K562 (cell line): Measurements from ENCODE around the gene CHD2. TPM values are rescaled to one million over a fixed set of nuclear protein-coding genes. Genes with fewer than 3 reads are reported as not detected.
A peak's percentile ranks its signal among the peaks of the same experiment; 100 is the strongest.

Experiments used
- ATAC-seq: fragments of 200-7000 bp; cut with Tn5 transposase; 3 replicates; pipeline ENCODE4 v1.9.1; 2020; ENCODE audit warnings: moderate library complexity
- BruUV-seq: library from RNA; stranded (reverse); fragments of 400-500 nt; replicated peaks from 2 replicates; lab custom pipeline; 2021; lab: Mats Ljungman, UMichigan
- CTCF ChIA-PET: fragments of 300-600 bp; formaldehyde crosslinking; extraction: SDS; loops from one replicate; lab custom pipeline; 2021; ENCODE audit warnings: low intra/inter-chr PET ratio; lab: Yijun Ruan, JAX
- POLR2A ChIA-PET: fragments of 300-600, 350-650 bp; sonication (Branson Sonifier 250); formaldehyde crosslinking; extraction: SDS; loops from one replicate; lab custom pipeline; 2021; ENCODE audit warnings: antibody characterized with exemption, inconsistent platforms; lab: Yijun Ruan, JAX
- DNase-seq, 4 experiments: peaks; one replicate each; pipeline versions ENCODE4 v3.0.0 to v3.0.0-alpha.2; 2011 to 2018; ENCODE audit warnings: low spot score in 3 of 4, mixed read lengths in 3 of 4; ENCODE audit errors: extremely low read depth in 1 of 4
- FAIRE-seq: peaks from 2 replicates; lab custom pipeline; 2011; peaks lifted over from hg19 to GRCh38; lab: Jason Lieb, UNC
- H2AFZ ChIP-seq: 2 replicates; pipeline ENCODE4 v1.6.0; 2011; ENCODE audit warnings: low read depth, low read length, control low read depth, inconsistent platforms
- H3K27ac ChIP-seq: fragments of 200-600 bp; 3 replicates; pipeline ENCODE4 v1.8.0; 2011; ENCODE audit warnings: low read depth, mild to moderate bottlenecking, control low read depth, inconsistent platforms, low read length, moderate library complexity, mixed read lengths; ENCODE audit errors: extremely low read depth
- H3K27me3 ChIP-seq, 2 experiments: fragments of 300-600 bp in 1 of 2; 2 replicates in 1 of 2; 3 replicates in 1 of 2; pipeline versions ENCODE4 v1.6.0 to v1.8.0; 2011; ENCODE audit warnings: inconsistent platforms in 2 of 2, low read length in 2 of 2, mild to moderate bottlenecking in 1 of 2, mixed read lengths in 1 of 2, moderate library complexity in 1 of 2; ENCODE audit not compliant: control insufficient read depth in 2 of 2, insufficient read depth in 2 of 2
- H3K36me3 ChIP-seq: fragments of 300-600 bp; 3 replicates; pipeline ENCODE4 v1.8.0; 2011; ENCODE audit warnings: mild to moderate bottlenecking, low read length, inconsistent platforms; ENCODE audit not compliant: control insufficient read depth, insufficient read depth
- H3K4me1 ChIP-seq, 2 experiments: fragments of 200-600 bp in 1 of 2; replicated peaks in 1 of 2; 2 replicates in 1 of 2; 3 replicates in 1 of 2; pipeline versions ENCODE4 v1.5.1 to v1.8.0; 2011; ENCODE audit warnings: inconsistent platforms in 2 of 2, low read length in 2 of 2, mild to moderate bottlenecking in 1 of 2, mixed read lengths in 1 of 2, moderate library complexity in 1 of 2; ENCODE audit not compliant: control insufficient read depth in 2 of 2, insufficient read depth in 2 of 2
- H3K4me2 ChIP-seq: 2 replicates; pipeline ENCODE4 v1.6.1; 2011; ENCODE audit warnings: low read length, control low read depth, inconsistent platforms, mixed read lengths; ENCODE audit not compliant: insufficient read depth
- H3K4me3 ChIP-seq: fragments of 200-600 bp; sonication (generic), shearing (Covaris generic); 2 replicates; pipeline ENCODE4 v1.5.1; 2016; ENCODE audit warnings: control low read depth, inconsistent platforms
- H3K79me2 ChIP-seq: fragments of 200-600 bp; 3 replicates; pipeline ENCODE4 v1.8.0; 2011; ENCODE audit warnings: low read length, inconsistent platforms; ENCODE audit not compliant: control insufficient read depth, insufficient read depth
- H3K9ac ChIP-seq, 2 experiments: 2 replicates each; pipeline versions ENCODE4 v1.6.0 to v1.6.1; 2011; ENCODE audit warnings: low read depth in 2 of 2, low read length in 2 of 2, control low read depth in 1 of 2, inconsistent platforms in 1 of 2, mild to moderate bottlenecking in 1 of 2, mixed read lengths in 1 of 2; ENCODE audit not compliant: insufficient read depth in 1 of 2
- H3K9me1 ChIP-seq: one replicate; pipeline ENCODE4 v1.6.0; 2011; ENCODE audit warnings: inconsistent platforms, mild to moderate bottlenecking, low read length, moderate library complexity; ENCODE audit not compliant: control insufficient read depth, insufficient read depth
- H3K9me3 ChIP-seq: replicated peaks from 2 replicates; pipeline ENCODE4 v1.5.1; 2011; ENCODE audit warnings: low read depth, low read length, inconsistent platforms; ENCODE audit not compliant: control insufficient read depth, insufficient read depth
- H4K20me1 ChIP-seq: replicated peaks from 2 replicates; pipeline ENCODE4 v1.6.1; 2011; ENCODE audit warnings: low read length, inconsistent platforms, mixed read lengths; ENCODE audit not compliant: control insufficient read depth, insufficient read depth
- HNRNPH1 ChIP-seq: fragments of 200-400 bp; formaldehyde crosslinking; optimal IDR thresholded peaks from 2 replicates; pipeline ENCODE3; 2017; ENCODE audit warnings: low read depth, mild to moderate bottlenecking, low read length, moderate library complexity
- KHSRP ChIP-seq: fragments of 450-650 bp; IDR thresholded peaks from 2 replicates; pipeline ENCODE4 v1.6.1; 2017
- MTA3 ChIP-seq: fragments of 450-650 bp; formaldehyde crosslinking; IDR thresholded peaks from 2 replicates; pipeline ENCODE4 v1.6.1; 2017; ENCODE audit warnings: mild to moderate bottlenecking, borderline replicate concordance
- NR3C1 ChIP-seq: sonication (generic); formaldehyde crosslinking; IDR thresholded peaks from 2 replicates; pipeline ENCODE4 v1.8.1; 2022; ENCODE audit warnings: missing genetic modification reagents
- RBFOX2 ChIP-seq: fragments of 200-400 bp; formaldehyde crosslinking; IDR thresholded peaks from 2 replicates; pipeline ENCODE4 v1.6.1; 2017; ENCODE audit warnings: low read depth, mild to moderate bottlenecking, low read length, moderate library complexity
- SMARCA4 ChIP-seq: fragments of 450-650 bp; IDR thresholded peaks from 2 replicates; pipeline ENCODE4 v1.6.1; 2016
- SMARCC2 ChIP-seq: fragments of 450-650 bp; IDR thresholded peaks from 2 replicates; pipeline ENCODE4 v1.6.1; 2017; ENCODE audit warnings: antibody characterized with exemption, moderate library complexity, mild to moderate bottlenecking, low read depth
- SMARCE1 ChIP-seq: fragments of 450-650 bp; IDR thresholded peaks from 2 replicates; pipeline ENCODE4 v1.7.1; 2016; ENCODE audit warnings: mild to moderate bottlenecking
- SMC3 ChIP-seq: conservative IDR thresholded peaks from 2 replicates; pipeline ENCODE4 v1.6.1; 2011; ENCODE audit warnings: low read depth, low read length, improper control_type of control experiment; ENCODE audit not compliant: insufficient read depth
- TAF15 ChIP-seq: fragments of 200-400 bp; formaldehyde crosslinking; IDR thresholded peaks from 2 replicates; pipeline ENCODE4 v1.6.1; 2017; ENCODE audit warnings: mild to moderate bottlenecking, low read depth, low read length, moderate library complexity
- TAF7 ChIP-seq: fragments of 450-650 bp; IDR thresholded peaks from 2 replicates; pipeline ENCODE4 v1.6.1; 2016; ENCODE audit warnings: missing genetic modification characterization, missing compliant biosample characterization
- ZZZ3 ChIP-seq: fragments of 450-650 bp; IDR thresholded peaks from 2 replicates; pipeline ENCODE4 v1.6.1; 2016; ENCODE audit warnings: antibody characterized with exemption, mild to moderate bottlenecking, moderate library complexity
- WGBS: fragments of 100-300 bp; shearing (Covaris generic); methylation state at CpG from one replicate; pipeline ENCODE4 v1.1.6; 2016; ENCODE audit warnings: low coverage, mixed read lengths; ENCODE audit not compliant: insufficient coverage; ENCODE audit errors: missing lambda C conversion rate; 5-methylcytosine and 5-hydroxymethylcytosine counted together
- in situ Hi-C: fragments of 300-500 bp; cut with MboI; formaldehyde crosslinking; loops from 4 replicates; pipeline ENCODE4 v1.15.0; 2018; ENCODE audit warnings: inconsistent platforms, mixed read lengths
- intact Hi-C: fragments of 100-400 bp; cut with micrococcal nuclease; formaldehyde crosslinking; loops from 2 replicates; pipeline ENCODE4 v1.14.2; 2022
- polyA plus RNA-seq, 8 experiments: library from polyadenylated mRNA; depleted of rRNA in 4 of 8; stranded (reverse) in 5 of 8; unstranded in 3 of 8; fragments of >200 nt; fragmentation: Nextera tagmentation in 2 of 8; fragmentation: Illumina TruSeq in 1 of 8; extraction: Ambion mirVana in 2 of 8; extraction: Trizol in 1 of 8; gene quantifications; 2 replicates each; pipeline versions ENCODE4 v1.2.1 to v1.2.3, GENCODE V29; 2011 to 2014; ENCODE audit warnings: inconsistent platforms in 1 of 8, missing spikeins in 1 of 8
- total RNA-seq, 7 experiments: library from RNA; depleted of rRNA in 6 of 7; stranded (reverse); fragments of >200 nt in 6 of 7; fragmentation: Illumina TruSeq in 2 of 7; extraction: Trizol in 2 of 7; gene quantifications; 2 replicates each; pipeline versions ENCODE4 v1.2.1 to v1.2.3, GENCODE V29; 2011 to 2021; ENCODE audit warnings: low replicate concordance in 1 of 7
- TF ChIP-seq, protein P1 (sequence below): fragments of 450-650 bp; formaldehyde crosslinking; IDR thresholded peaks from 2 replicates; pipeline ENCODE4 v1.4.0; 2020; ENCODE audit warnings: mild to moderate bottlenecking, moderate library complexity
- TF ChIP-seq, protein P2 (sequence below): fragments of 200-400 bp; formaldehyde crosslinking; IDR thresholded peaks from 2 replicates; pipeline ENCODE4 v1.6.1; 2017; ENCODE audit warnings: mild to moderate bottlenecking, low read depth, low read length, moderate library complexity
- TF ChIP-seq, protein P3 (sequence below): sonication (generic); formaldehyde crosslinking; IDR thresholded peaks from 2 replicates; pipeline ENCODE4 v1.4.0; 2020; ENCODE audit warnings: mild to moderate bottlenecking, missing genetic modification reagents

Gene CHD2
- total and polyA plus RNA-seq, 9 of the 15 experiments (the other 6 are each of a cell fraction or from before 2014, with no cell fraction given): 38.9 to 70.8 (median 56.2) TPM

DNA sequence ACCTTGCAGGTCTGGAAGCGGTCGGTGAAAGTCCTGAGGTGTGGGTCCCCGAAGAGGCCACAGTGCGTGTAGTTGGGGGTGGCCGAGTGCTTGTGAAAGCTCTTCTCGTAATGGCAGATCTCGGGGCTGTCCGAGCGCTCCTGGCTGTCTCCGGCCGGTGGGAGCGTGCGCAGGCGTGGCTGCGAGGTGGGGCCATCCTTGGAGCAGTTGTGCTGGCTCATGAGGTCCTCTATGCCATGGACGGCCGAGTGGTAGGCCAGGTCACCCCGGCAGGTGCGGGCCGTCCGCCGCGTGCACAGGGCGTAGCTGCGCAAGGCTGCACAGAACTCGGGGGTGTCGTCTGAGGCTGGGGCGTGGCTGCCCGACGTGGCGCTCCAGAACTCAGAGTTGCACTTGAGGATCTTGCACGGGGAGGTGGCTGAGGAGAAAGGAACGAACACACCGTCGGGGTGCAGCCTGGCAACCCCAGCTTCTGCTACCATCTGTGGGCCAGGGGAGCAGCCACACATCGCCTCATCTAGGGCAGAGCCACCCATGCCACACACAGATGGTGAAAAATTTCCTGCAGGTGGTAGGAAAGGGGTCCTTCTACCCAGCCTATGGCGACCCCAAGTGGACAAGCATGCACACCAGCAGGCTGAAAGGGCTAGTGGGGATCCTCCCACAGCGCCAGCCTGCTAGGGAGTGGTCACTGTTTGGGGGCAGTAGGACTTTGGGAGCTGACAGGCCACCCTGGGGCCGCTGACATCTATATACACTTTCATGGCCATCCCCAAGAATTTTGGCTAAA lies 152.2 kb downstream of the CHD2 start:
- BruUV-seq: no TSS peak
- FAIRE-seq: no peak
- TF ChIP-seq RBFOX2 (no peak), SMC3 (peak; percentile 36; the same call in 1 of the 2 replicates), TAF15 (no peak), HNRNPH1 (no peak), TAF7 (tag) (no peak), SMARCE1 (no peak), SMARCC2 (no peak), KHSRP (no peak), ZZZ3 (no peak), NR3C1 (CRISPR knock-in tag) (no peak), SMARCA4 (no peak), MTA3 (no peak)
- TF ChIP-seq, protein P1, sequence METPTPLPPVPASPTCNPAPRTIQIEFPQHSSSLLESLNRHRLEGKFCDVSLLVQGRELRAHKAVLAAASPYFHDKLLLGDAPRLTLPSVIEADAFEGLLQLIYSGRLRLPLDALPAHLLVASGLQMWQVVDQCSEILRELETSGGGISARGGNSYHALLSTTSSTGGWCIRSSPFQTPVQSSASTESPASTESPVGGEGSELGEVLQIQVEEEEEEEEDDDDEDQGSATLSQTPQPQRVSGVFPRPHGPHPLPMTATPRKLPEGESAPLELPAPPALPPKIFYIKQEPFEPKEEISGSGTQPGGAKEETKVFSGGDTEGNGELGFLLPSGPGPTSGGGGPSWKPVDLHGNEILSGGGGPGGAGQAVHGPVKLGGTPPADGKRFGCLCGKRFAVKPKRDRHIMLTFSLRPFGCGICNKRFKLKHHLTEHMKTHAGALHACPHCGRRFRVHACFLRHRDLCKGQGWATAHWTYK (CRISPR knock-in tag): no peak
- TF ChIP-seq, protein P2, sequence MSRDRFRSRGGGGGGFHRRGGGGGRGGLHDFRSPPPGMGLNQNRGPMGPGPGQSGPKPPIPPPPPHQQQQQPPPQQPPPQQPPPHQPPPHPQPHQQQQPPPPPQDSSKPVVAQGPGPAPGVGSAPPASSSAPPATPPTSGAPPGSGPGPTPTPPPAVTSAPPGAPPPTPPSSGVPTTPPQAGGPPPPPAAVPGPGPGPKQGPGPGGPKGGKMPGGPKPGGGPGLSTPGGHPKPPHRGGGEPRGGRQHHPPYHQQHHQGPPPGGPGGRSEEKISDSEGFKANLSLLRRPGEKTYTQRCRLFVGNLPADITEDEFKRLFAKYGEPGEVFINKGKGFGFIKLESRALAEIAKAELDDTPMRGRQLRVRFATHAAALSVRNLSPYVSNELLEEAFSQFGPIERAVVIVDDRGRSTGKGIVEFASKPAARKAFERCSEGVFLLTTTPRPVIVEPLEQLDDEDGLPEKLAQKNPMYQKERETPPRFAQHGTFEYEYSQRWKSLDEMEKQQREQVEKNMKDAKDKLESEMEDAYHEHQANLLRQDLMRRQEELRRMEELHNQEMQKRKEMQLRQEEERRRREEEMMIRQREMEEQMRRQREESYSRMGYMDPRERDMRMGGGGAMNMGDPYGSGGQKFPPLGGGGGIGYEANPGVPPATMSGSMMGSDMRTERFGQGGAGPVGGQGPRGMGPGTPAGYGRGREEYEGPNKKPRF: no peak
- TF ChIP-seq, protein P3, sequence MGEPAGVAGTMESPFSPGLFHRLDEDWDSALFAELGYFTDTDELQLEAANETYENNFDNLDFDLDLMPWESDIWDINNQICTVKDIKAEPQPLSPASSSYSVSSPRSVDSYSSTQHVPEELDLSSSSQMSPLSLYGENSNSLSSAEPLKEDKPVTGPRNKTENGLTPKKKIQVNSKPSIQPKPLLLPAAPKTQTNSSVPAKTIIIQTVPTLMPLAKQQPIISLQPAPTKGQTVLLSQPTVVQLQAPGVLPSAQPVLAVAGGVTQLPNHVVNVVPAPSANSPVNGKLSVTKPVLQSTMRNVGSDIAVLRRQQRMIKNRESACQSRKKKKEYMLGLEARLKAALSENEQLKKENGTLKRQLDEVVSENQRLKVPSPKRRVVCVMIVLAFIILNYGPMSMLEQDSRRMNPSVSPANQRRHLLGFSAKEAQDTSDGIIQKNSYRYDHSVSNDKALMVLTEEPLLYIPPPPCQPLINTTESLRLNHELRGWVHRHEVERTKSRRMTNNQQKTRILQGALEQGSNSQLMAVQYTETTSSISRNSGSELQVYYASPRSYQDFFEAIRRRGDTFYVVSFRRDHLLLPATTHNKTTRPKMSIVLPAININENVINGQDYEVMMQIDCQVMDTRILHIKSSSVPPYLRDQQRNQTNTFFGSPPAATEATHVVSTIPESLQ (CRISPR knock-in tag): no peak

More for the DNA sequence above, 152.2 kb downstream of the CHD2 start:
- Histone ChIP-seq H3K27ac (no peak overlapping the region), H4K20me1 (0 out of 2 replicates have a peak, but pooled peaks cover 13% of the 10 kb centered on the region), H3K9me3 (no peaks in the 10 kb centered on the region), H3K4me1 (peaks cover 0 to 21% of the 10 kb centered on the region in 2 experiments; a peak in 2 of 5 replicates), H3K36me3 (no peaks in the 10 kb centered on the region), H3K9ac (no peak overlapping the region), H3K9me1 (no peaks in the 10 kb centered on the region), H3K27me3 (peaks cover 57 to 93% of the 10 kb centered on the region in 2 experiments; a peak in 4 of 5 replicates), H2AFZ (no peak overlapping the region), H3K4me3 (no peak overlapping the region), H3K79me2 (no peaks in the 10 kb centered on the region), H3K4me2 (peak overlapping the region; percentile 23)
- in situ Hi-C loops (no loop called here), intact Hi-C loops (loop anchor here (2.0 to 10.0 kb wide), 2 partner anchors 15 to 317 kb away; no protein-coding TSS in a partner anchor)
- 4% methylated on average over 34 of the region's 39 CpGs for WGBS
- ATAC-seq: peak; percentile 82
- ChIA-PET POLR2A (interaction anchor here (0.6 to 1.1 kb wide), 2 partner anchors 9 to 133 kb away, joined by 3 to 4 read pairs; no protein-coding TSS in a partner anchor), CTCF (interaction anchor here (1.3 kb wide), 1 partner anchor 21 kb away, joined by 3 read pairs; no protein-coding TSS in a partner anchor)
- peak; percentile 41 to 53 (median 50) for DNase-seq
